HCT116 (cell line): ENCODE measurements around the gene KLK11.

ENCODE experiments used
- ATF3 ChIP-seq: IDR thresholded peaks from 2 replicates; pipeline ENCODE4 v1.6.1; 2012
- CTCF ChIP-seq, 3 experiments: fragments of 200-600 bp in 1 of 3; sonication (generic) in 1 of 3; IDR thresholded peaks in 2 of 3; conservative IDR thresholded peaks in 1 of 3; 2 replicates each; pipeline ENCODE4 v1.5.1; 2012 to 2017; ENCODE audit warnings: low read depth in 2 of 3, low read length in 2 of 3, antibody characterized with exemption in 1 of 3, borderline replicate concordance in 1 of 3, control low read depth in 1 of 3, mild to moderate bottlenecking in 1 of 3, mixed read lengths in 1 of 3, mixed run types in 1 of 3, moderate library complexity in 1 of 3; ENCODE audit not compliant: insufficient read depth in 1 of 3
- ELF1 ChIP-seq: IDR thresholded peaks from 2 replicates; pipeline ENCODE4 v1.6.1; 2012; ENCODE audit warnings: low read depth, borderline replicate concordance
- POLR2A ChIP-seq: IDR thresholded peaks from 2 replicates; pipeline ENCODE4 v1.7.0; 2011; ENCODE audit warnings: borderline replicate concordance; ENCODE audit not compliant: insufficient read depth, insufficient read length; ENCODE audit errors: extremely low read depth
- ZBTB33 ChIP-seq: IDR thresholded peaks from 2 replicates; pipeline ENCODE4 v1.6.1; 2011; ENCODE audit warnings: mild to moderate bottlenecking, low read length, moderate library complexity; ENCODE audit not compliant: insufficient replicate concordance; ENCODE audit errors: extremely low read depth

- TF ChIP-seq CTCF (IDR thresholded peaks at IDR 0.05 in 2 of 3, conservative IDR thresholded peaks at IDR 0.05 in 1 of 3; ENCODE audit: borderline replicate concordance in 1 of 3, insufficient read depth in 1 of 3, low read depth in 2 of 3, low read length in 2 of 3), result no peak
- no peak for TF ChIP-seq POLR2A
- no peak for TF ChIP-seq ELF1
- TF ChIP-seq ATF3, result no peak
- no peak for TF ChIP-seq ZBTB33
Measured at GRCh38 chr19:51006406-51006805, 20.0 kb downstream of the KLK11 start.
